ENCODE results near the gene WNT10A.

The WNT10A gene

GRCh38 chr2:218853766-218854165 is 26.9 kb upstream of the WNT10A start:
- H3K36me3 Mint-ChIP-seq = no peaks in the 10 kb centered on the region
- peak overlapping the region; percentile 53 for H3K27ac Mint-ChIP-seq
- peaks cover 49% of the 10 kb centered on the region for H3K27me3 Mint-ChIP-seq
- H3K4me1 Mint-ChIP-seq = no peaks in the 10 kb centered on the region
- no peaks in the 10 kb centered on the region for H3K9me3 Mint-ChIP-seq
- no peak overlapping the region for H3K4me3 Mint-ChIP-seq

DNA sequence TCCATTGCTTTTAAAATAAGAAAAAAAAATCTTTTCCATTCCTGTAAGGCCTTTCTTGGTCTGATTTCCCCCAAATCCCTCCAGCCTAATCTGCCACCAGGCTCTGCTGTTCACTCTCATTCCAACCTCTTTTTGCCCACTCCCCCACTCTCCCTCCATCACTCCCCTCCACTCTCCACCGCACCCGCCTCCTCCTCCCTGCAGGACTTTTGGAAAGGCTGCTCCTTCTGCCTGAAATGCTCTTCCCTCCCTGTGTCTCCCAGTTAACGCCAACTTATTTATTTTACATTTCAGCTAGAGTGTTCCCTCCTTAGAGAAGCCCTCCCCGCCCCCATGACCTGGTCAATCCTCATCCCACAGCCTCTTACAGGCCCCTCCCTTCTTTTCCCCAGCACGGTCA is 25.8 kb upstream of the WNT10A start:
- peaks cover 54% of the 10 kb centered on the region for H3K27me3 Mint-ChIP-seq
- H3K36me3 Mint-ChIP-seq = no peaks in the 10 kb centered on the region
- H3K27ac Mint-ChIP-seq = no peak overlapping the region
- H3K4me1 Mint-ChIP-seq = no peaks in the 10 kb centered on the region
- no peak overlapping the region for H3K4me3 Mint-ChIP-seq
- H3K9me3 Mint-ChIP-seq = no peaks in the 10 kb centered on the region

GRCh38 chr2:218855305-218856166 is 25.1 kb upstream of the WNT10A start:
- H3K4me1 Mint-ChIP-seq = peaks cover 5% of the 10 kb centered on the region
- no peak overlapping the region for H3K27ac Mint-ChIP-seq
- no peak overlapping the region for H3K4me3 Mint-ChIP-seq

GRCh38 chr2:218856167-218856895 is 24.3 kb upstream of the WNT10A start:
- H3K36me3 Mint-ChIP-seq = no peaks in the 10 kb centered on the region
- H3K4me3 Mint-ChIP-seq = no peak overlapping the region
- H3K4me1 Mint-ChIP-seq = peaks cover 12% of the 10 kb centered on the region
- peaks cover 57% of the 10 kb centered on the region for H3K27me3 Mint-ChIP-seq
- H3K9me3 Mint-ChIP-seq = no peaks in the 10 kb centered on the region
- H3K27ac Mint-ChIP-seq = no peak overlapping the region

More at GRCh38 chr2:218855305-218856166, 25.1 kb upstream of the WNT10A start:
- peaks cover 55% of the 10 kb centered on the region for H3K27me3 Mint-ChIP-seq
- no peaks in the 10 kb centered on the region for H3K36me3 Mint-ChIP-seq
- no peaks in the 10 kb centered on the region for H3K9me3 Mint-ChIP-seq

GRCh38 chr2:218856896-218857243 is 23.8 kb upstream of the WNT10A start:
- peaks cover 17% of the 10 kb centered on the region for H3K4me1 Mint-ChIP-seq
- H3K36me3 Mint-ChIP-seq = no peaks in the 10 kb centered on the region
- no peaks in the 10 kb centered on the region for H3K9me3 Mint-ChIP-seq
- H3K27me3 Mint-ChIP-seq = peaks cover 60% of the 10 kb centered on the region
- H3K4me3 Mint-ChIP-seq = no peak overlapping the region
- H3K27ac Mint-ChIP-seq = no peak overlapping the region

- H3K4me1 Mint-ChIP-seq = peaks cover 17% of the 10 kb centered on the region
- H3K36me3 Mint-ChIP-seq = no peaks in the 10 kb centered on the region
- H3K27me3 Mint-ChIP-seq = peaks cover 61% of the 10 kb centered on the region
- H3K9me3 Mint-ChIP-seq = no peaks in the 10 kb centered on the region
- no peak overlapping the region for H3K4me3 Mint-ChIP-seq
- H3K27ac Mint-ChIP-seq = no peak overlapping the region
These were observed 23.1 kb upstream of the WNT10A start for GRCh38 chr2:218857371-218858137.

- Mint-ChIP-seq H3K36me3 (no peaks in the 10 kb centered on the region), H3K4me1 (peaks cover 17% of the 10 kb centered on the region), H3K27me3 (peaks cover 60% of the 10 kb centered on the region), H3K9me3 (no peaks in the 10 kb centered on the region), H3K27ac (no peak overlapping the region), H3K4me3 (no peak overlapping the region)
These were observed 22.6 kb upstream of the WNT10A start for GRCh38 chr2:218858138-218858445.

- Mint-ChIP-seq H3K27me3 (peaks cover 59% of the 10 kb centered on the region), H3K4me1 (peaks cover 17% of the 10 kb centered on the region), H3K4me3 (peak overlapping the region; percentile 76), H3K27ac (no peak overlapping the region), H3K9me3 (no peaks in the 10 kb centered on the region), H3K36me3 (no peaks in the 10 kb centered on the region)
These were observed 21.7 kb upstream of the WNT10A start for GRCh38 chr2:218858671-218859555.

DNA sequence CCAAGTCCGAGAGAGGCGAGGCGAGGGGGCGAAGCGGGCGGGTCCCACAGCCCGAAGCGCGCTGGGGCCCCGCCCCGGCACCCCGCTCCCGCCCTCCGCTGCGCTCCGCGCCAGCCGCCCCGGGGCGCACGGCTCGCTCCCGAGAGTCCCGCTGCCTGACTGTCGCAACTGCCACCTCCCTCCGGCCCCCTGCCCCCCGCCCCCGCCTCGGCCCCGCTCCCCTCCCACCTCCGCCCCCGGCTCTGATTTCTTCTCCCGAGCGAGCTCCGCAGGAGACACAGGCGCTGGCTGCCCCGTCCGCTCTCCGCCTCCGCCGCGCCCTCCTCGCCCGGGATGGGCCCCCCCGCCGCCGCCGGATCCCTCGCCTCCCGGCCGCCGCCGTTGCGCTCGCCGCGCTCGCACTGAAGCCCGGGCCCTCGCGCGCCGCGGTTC is 21.1 kb upstream of the WNT10A start, which contains the start of gene WNT6:
WNT6 (plus strand) TSS at position 250 of the 432 bp plus-strand sequence. CDS start 233 bp downstream, outside the sequence.
- H3K36me3 Mint-ChIP-seq = no peaks in the 10 kb centered on the region
- H3K4me1 Mint-ChIP-seq = peaks cover 17% of the 10 kb centered on the region
- peak within 1 kb of the TSS; percentile 76 for H3K4me3 Mint-ChIP-seq
- no peaks in the 10 kb centered on the region for H3K9me3 Mint-ChIP-seq
- no peak within 1 kb of the TSS for H3K27ac Mint-ChIP-seq
- peaks cover 53% of the 10 kb centered on the region for H3K27me3 Mint-ChIP-seq

DNA sequence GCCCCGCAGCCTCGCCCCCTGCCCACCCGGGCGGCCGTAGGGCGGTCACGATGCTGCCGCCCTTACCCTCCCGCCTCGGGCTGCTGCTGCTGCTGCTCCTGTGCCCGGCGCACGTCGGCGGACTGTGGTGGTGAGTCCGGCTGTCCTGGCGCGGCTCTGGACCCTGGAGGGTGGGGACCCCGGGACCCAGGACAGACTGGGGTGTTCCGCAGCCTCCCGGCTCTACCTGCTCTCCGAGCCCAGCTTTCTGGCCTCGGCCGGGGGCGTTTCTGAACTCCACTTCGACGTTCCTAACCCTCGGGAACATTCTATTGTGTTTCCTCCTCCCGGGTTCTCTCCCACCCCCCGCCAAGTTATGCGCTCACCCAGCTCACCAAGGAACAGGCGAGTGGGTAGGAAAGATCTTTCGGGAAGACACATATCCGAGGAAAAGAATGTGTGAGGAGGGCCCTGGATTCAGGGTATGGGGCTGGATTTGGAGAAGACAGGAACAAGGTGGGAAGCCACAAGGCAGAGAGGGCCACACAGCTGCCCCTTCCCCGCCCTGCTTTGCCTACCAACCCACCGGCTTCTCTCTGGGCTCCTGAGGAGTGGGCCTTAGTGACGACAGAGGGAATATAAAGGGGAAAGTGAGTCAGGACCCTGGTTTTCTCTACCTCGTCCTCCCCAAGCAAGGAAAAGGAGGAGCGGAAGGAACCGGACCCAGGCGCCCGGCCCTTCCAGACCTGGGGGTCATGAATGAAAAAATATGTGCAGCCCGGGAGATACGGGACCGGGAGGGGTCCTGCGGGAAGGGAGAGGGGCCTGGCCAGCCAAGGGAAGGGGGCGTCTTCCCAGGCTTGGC is 20.4 kb upstream of the WNT10A start:
- H3K4me1 Mint-ChIP-seq = peaks cover 17% of the 10 kb centered on the region
- H3K27ac Mint-ChIP-seq = no peak overlapping the region
- H3K27me3 Mint-ChIP-seq = peaks cover 48% of the 10 kb centered on the region
- no peaks in the 10 kb centered on the region for H3K9me3 Mint-ChIP-seq
- peak overlapping the region; percentile 76 for H3K4me3 Mint-ChIP-seq
- H3K36me3 Mint-ChIP-seq = no peaks in the 10 kb centered on the region

GRCh38 chr2:218860950-218861381 is 19.7 kb upstream of the WNT10A start:
- peaks cover 17% of the 10 kb centered on the region for H3K4me1 Mint-ChIP-seq
- no peaks in the 10 kb centered on the region for H3K36me3 Mint-ChIP-seq
- H3K4me3 Mint-ChIP-seq = peak overlapping the region; percentile 30
- H3K9me3 Mint-ChIP-seq = no peaks in the 10 kb centered on the region
- H3K27ac Mint-ChIP-seq = no peak overlapping the region
- H3K27me3 Mint-ChIP-seq = peaks cover 43% of the 10 kb centered on the region

DNA sequence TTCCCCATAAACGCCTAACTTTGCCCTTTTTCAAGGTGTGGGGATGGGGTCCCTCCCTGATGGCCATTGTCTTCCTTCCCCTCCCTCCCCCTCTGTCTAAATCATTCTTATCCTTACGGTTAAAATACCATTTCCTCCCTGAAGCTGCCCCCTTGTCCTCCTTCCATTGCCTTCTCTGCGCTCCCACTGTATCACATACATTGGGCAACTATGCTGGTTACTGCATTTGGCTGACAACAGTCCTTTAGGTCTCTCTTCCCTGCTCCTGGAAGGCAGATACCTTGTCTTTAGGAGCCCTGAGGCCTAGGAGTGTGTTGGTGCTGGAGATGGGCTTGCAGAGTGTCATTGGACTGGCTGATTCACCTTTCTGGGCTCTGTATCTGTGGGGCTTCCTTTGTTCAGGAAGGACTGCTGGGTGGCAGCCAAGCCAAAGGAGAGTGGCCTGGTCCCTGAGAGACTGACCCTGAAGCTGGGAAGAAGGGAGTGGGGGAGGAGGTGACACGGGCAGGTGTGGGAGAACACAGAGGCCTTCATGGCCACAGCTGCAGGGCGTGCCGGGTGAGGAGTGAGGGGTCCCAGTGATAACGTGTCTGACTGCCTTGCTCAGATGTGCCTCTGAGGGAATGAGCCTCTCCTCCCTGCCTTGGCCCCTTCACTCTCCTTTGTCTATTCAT is 18.9 kb upstream of the WNT10A start:
- peaks cover 41% of the 10 kb centered on the region for H3K27me3 Mint-ChIP-seq
- H3K4me1 Mint-ChIP-seq = peaks cover 17% of the 10 kb centered on the region
- H3K27ac Mint-ChIP-seq = no peak overlapping the region
- H3K36me3 Mint-ChIP-seq = no peaks in the 10 kb centered on the region
- no peaks in the 10 kb centered on the region for H3K9me3 Mint-ChIP-seq
- peak overlapping the region; percentile 60 for H3K4me3 Mint-ChIP-seq

DNA sequence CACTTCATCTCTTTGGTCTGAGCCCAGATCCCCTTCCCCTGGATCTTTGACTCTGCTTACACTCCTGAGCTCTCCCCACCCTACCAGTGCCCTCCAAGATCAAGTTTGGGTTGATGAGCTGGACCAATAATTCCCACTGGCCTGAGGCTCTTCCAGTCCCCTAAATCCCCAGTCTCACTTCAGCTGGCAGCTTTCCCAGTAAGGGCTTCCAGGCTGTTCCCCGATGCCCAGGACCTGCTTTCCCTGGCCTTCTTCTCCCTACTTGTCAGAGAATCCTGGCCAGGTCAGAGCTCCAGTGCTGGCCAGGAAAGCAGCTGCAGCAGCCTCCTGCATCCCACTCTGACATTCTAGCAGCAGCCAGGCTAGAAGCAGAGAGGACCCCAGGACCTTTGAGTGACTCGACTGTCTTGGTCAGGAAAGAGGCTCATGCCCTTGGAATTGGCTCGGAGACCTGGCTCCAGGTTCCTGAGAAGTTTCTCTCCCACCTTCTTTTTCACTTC is 17.6 kb upstream of the WNT10A start:
- Mint-ChIP-seq H3K4me1 (peaks cover 17% of the 10 kb centered on the region), H3K27ac (no peak overlapping the region), H3K27me3 (peaks cover 37% of the 10 kb centered on the region)

More for the DNA sequence above, 17.6 kb upstream of the WNT10A start:
- Mint-ChIP-seq H3K9me3 (no peaks in the 10 kb centered on the region), H3K36me3 (no peaks in the 10 kb centered on the region), H3K4me3 (no peak overlapping the region)

All from activated naive CD4-positive, alpha-beta T cell treated with anti-CD3 and anti-CD28 coated beads, Interleukin-2, amount 50 U/mL, for 24 hours (primary cell).